KG1 (cell line): Measurements from ENCODE around the gene NCOR1.
"Not testable (repeated sequence)": the region's sequence is repeated elsewhere in the genome, so short reads cannot be mapped to it uniquely, and the experiment has no call there.

Source experiments
- DNase-seq: peaks from one replicate; lab custom pipeline; 2025; lab: John Stamatoyannopoulos, UW

NCOR1 gene

DNA sequence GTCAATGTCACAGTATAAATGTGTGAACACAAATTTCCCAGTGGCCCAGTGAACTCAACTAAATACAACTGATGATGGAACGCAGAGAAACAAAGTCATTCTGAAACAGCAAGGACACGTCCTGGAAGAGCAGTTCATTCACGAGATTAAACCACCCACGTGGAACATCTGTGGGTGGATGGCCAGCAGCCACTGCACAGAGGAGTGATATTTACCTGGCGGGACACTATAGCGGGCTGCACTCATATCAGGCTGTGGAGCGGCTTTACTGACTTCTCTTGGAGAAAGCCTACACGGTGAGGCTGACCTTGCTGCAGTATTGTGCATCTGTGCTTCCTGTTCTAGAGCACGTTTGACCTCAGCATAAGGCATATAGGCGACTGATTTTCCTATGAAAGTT is 128.4 kb downstream of the NCOR1 start:
- DNase-seq, result no peak

DNA sequence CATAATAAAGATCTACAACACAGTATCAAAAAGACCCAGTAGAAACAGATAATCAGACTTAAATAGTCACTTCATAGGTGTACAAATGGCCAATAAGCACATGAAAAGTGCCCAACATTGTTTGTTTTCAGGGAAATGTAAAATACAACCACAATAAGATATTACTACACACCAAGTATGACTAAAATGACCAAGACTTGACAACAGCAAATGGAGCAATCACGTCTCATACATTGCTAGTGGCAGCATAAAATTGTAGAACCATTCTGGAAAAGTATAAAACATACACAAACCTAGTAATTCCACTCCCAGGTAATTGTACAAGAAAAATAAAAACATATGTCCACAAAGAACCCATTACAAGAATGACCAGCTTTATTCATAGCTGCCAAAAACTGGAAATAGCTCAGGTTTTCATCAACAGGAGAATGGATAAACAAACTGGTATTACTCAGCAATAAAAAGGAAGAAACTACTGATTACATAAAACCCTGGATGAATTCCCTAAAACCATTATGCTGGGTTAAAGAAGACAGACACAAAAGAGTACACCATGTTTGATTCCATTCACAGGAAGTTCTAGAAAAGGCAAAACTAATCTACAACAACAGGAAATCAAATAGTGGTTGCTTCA is 130.2 kb downstream of the NCOR1 start:
- no peak for DNase-seq

DNA sequence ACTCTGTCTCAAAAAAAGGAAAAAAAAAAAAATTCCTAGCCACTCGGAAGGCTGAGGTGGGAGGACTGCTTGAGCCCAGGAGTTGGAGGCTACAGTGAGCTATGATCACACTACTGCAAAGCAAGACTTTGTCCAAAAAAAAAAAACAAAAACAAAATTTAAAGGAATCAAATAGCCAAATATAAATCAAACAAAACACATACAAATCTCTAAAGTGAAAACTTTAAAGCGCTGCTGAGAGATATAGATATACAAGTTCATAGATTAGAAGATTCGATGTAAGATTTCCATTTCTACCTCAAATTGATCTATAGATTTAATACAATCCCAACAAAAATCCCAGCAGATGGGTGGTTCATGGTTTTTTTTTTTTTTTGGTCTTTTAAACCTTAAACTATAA is 132.1 kb downstream of the NCOR1 start:
- no peak for DNase-seq

DNA sequence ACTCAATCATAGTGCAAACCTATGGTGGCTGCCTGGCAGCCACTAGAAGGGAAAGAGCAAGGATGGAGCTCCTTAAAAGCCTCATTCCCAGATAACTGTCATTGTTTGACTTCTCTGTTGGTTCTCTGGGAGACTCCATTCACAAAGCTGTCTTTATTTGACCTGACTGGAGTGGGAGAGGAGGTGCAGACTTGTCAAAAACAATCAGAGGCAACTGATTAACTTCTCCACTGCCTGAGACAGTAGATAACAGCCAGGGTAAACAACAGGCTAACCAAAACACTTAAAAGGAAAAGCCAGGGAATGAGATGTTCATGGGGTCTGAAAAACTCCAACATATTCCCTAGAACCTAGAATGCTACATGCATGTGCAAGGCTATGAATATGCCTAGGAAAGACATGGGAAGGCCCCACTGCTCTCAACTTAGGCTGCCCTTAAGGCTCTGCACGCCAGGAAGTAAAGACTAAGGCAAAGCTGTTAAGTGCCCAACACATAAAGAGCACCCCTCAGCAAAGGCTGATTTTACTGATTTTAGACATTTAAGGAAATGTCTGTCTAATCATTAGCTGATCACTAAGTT is 133.7 kb downstream of the NCOR1 start:
- DNase-seq, result no peak

DNA sequence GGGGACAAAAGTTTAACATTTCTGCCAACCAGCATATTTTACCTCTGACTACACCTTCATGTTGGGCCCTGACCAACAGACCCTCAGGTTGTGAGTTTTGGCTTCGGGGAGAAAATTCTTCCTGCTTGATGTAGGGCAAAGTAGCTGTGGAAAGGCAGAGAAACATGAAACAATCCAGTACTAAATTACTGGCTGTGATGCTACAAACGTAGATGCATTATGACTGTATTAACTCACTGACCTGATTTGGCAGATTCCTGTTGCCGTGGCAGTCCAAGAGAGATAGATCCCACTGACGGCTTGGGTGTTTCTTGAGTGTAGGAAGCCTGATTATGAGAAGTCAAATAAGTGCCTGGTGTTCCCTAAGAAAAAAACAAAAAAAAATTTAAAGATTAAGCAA is 135.0 kb downstream of the NCOR1 start:
- no peak for DNase-seq

DNA sequence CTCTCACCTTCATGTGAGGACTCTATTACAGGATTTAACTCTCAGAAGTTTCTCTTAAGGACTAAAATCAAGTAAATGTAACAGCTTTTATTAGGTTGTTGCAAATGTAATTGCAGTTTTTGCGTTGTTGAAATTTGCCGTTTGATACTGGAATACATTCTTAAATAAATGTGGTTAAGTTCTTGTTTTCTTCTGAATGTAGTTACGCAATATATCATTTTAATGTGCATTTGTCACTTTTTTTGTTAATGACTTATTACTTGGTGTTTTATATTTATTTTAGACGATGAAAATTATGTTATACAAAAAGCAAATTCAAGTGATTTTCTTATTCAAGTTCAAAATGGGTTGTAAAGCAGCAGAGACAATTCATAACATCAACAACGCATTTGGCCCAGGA is 139.4 kb downstream of the NCOR1 start:
- DNase-seq, result no peak

DNA sequence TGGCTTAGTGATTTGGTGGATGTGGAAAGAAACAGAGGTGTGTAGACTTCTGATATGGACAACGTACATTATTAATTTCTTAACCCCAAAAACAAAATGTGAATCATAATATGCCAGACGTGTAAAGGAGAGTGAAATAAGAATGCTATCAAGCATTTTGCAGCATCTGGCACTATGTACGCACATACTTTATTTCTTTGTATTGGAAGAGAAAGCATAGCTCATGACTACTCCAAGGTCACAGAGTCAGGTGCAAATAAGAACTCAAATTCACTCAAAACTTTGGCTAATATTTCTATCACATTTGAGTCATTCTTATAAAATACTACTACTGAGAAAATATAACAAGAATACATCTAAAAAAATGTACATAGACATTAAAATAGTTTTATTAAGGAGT is 140.9 kb downstream of the NCOR1 start:
- DNase-seq, result no peak

DNA sequence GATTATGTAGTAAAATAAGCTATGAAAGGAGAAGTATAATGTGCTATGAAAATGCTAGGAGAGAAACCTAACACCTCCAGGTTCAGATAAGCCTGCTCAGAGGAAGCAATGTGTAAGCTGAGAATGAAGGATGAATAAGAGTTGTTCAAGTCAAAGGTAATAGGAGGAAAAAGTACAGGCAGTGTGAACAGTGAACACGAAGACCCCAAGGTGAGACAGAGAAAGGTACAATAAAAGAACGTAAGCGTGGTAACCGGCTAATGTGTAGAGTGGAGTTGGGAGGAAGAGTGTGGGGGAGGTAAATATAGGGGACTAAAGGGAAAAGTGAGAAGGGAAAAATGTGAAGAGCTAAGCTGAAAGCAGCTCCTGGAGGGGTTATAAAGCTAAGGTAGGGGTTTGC is 141.5 kb downstream of the NCOR1 start:
- DNase-seq, result no peak

DNA sequence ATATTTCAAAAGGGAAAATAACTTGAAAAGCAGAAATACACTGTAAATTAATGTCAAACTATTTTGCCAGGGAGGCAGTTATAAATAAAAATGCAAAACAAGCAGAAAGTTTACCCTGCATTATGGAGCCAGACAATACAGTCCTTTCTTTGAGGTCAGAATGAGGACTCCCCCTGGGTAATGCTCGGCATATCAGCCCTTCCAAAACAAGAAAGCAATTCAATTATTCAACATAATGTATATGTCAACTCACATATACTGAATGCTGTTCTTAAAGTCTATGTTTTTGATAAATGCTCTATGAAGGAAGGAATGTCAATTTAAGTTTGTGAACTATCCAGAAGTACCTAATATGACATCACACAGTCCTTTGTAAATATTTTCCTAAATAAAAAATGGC is 143.3 kb downstream of the NCOR1 start:
- DNase-seq, result no peak

DNA sequence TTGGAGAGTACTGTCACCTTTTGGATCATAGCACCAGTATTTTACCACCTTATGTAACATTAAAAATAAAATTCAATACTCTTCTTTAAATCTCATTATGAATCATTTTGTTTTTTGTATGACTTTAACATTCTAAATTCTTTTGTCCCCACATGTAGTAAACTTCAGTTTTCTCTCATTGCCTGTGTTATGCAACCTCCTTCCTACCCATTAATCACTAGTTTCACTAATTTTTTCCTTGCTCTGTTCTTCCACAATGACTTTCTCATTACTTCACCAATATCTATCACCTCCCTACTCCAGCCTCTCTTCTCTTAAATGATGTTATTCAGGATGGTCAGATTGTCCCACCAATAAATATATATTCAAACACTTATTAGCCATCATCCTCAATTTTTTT is 147.0 kb downstream of the NCOR1 start:
- no peak for DNase-seq

DNA sequence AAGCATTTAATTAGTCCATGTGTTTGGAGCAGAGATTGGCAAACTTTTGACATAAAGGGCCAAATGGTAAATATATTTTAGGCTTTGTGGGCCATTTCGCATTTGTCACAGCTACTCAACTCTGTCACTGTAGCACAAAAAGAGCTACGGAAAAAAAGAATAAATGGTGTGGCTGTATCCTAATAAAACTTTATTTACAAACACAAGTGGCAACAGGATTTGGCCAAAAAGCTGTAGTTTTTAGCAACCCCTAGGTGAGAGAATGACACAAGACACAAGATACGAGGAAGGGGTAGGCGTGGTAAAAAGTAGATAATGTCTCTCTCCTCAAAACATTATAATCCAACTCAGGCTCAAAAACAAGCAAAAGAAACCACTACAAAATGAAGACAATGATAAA is 149.2 kb downstream of the NCOR1 start:
- no peak for DNase-seq

DNA sequence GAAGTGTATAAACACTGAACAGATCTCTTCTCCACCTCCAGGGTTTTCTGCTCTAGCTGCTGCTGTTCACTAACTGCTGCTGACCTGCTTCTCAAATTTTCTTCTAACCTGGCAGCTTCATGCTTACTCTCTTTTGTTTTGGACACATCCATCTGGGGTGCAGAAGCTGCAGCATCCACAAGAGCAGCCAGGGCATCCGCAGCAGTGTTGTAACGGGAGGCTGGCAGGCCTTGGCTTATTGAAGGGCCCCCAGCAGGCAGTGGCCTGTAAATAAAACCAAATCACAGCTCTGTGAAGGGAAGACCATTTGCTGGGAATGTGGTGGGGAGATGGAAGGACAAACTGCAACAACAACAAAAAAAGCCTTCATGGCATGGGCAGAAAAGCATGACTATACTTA is 153.7 kb downstream of the NCOR1 start:
- no peak for DNase-seq

DNA sequence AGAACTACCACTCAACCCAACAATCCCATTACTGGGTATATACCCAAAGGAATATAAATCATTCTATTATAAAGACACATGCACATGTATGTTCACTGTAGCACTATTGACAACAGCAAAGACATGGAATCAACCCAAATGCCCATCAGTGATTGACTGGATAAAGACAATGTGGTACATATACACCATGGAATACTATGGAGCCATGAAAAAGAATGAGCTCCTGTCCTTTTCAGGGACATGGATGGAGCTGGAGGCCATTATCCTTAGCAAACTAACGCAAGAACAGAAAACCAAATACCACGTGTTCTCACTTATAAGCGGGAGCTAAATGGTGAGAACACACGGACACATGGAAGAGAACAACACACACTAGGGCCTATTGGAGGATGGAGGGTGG is 160.2 kb downstream of the NCOR1 start:
- DNase-seq, result not testable (repeated sequence)

DNA sequence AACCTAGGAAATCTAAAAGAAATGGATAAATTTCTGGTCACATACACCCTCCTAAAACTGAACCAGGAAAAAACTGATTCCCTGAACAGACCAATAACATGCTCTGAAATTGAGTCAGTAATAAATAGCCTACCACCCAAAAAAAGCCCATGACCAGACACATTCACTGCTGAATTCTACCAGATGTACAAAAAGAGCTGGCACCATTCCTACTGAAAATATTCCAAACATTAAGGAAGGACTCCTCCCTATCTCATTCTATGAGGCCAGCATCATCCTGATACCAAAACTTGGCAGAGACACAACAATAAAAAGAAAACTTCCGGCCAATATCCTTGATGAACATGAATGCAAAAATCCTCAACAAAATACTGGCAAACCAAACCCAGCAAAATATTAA is 162.8 kb downstream of the NCOR1 start:
- no peak for DNase-seq

DNA sequence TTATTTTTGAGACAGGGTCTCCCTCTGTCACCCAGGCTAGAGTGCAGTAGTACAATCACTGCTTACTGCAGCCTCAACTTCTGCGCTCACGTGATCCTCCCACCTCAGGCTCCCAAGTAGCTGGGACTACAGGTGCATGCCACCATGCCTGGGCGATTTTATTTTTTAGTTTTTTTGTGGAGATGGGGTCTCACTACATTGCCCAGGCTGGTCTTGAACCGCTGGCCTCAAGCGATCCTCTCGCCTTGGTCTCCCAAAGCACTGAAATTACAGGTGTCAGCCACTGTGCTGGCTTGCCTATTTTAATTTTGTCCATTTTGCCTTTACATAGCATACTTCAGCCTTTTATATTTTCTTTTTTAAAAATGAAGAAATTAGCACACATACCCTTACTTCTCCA is 164.5 kb downstream of the NCOR1 start:
- no peak for DNase-seq

DNA sequence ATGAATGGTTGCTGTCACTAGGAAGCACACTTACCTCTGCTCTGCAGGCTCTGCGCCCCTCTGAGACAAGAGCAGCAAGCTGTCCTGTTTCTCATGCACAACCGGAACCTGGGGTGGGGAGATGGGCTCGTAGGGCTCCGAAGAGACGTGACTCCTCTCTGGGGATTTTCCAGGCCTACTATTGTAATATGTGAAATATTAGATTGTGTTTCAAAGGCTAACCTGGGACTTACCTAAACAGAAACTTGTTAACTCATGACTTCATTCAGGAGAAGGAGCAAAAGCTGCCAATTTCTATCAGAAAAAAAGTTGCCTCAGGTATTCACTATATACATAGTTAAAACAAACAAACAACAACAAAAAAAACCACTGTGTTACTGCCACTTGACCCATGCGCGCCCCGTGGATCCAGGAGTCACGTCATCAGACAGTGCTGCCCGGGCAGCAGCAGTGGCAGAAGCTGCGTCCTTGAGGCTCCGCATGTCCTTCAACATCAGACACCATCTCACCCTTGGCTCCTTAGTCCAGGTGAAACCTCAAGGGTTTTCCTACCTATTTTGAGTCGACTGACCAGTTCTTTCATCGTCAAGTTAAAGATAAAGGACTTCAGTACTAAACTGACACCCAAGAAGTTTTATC is 166.4 kb downstream of the NCOR1 start:
- no peak for DNase-seq

DNA sequence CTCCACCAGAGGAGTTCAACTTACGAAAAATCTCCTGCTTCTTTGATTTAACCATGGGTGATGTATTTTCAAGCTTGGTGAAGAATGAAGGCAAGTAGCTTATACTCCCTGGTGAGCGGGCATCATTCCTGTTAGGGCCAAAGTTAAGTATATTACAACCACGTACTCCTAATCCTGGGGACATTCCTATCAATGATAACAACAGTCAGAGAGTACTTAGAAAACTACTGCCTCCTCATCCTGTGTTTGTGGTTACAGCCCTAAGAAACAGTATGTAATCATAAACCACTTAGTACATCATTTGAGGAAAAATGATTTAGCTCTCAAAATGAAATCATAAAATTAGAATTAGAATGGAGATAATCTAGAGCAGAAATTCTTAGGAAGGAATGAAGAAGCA is 168.4 kb downstream of the NCOR1 start:
- no peak for DNase-seq

DNA sequence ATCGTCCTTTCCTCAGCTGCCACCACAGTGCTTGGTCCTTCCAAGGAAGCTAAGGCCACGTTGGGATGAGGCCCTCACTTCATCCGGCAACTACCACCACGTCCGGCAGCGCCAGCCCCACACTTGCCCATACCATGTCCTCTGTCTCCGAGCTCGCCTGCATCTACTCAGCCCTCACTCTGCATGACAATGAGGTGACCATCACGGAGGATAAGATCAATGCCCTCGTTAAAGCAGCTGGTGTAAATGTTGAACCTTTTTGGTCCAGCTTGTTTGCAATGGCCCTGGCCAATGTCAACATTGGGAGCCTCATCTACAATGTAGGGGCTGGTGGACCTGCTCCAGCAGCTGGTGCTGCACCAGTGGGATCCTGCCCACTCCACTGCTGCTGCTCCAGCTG is 170.8 kb downstream of the NCOR1 start:
- no peak for DNase-seq

DNA sequence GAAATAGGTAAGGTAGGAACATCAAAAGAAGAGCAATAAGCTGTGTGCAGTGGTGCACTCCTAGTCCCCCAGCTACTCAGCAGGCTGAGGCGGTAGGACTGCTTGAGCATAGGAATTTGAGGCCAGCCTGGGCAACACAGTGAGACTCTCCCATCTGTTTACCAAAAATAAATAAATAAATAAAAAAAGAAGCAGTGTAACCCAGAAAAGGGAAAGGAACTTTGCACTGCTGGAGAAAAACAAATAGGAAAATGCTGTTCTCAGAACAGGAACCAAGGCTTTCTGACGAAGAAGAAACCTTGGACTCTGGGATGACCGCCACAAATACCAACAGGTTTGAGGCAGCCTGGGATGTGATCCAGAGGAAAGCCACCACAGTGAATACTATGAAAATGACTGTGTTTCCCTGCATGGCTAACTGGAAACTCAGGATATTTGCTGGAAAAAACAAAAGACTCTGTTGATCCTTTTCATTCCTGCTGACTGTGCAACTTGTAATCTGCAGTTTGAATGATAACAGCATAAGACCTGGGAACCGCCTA is 174.6 kb downstream of the NCOR1 start:
- DNase-seq, result no peak

DNA sequence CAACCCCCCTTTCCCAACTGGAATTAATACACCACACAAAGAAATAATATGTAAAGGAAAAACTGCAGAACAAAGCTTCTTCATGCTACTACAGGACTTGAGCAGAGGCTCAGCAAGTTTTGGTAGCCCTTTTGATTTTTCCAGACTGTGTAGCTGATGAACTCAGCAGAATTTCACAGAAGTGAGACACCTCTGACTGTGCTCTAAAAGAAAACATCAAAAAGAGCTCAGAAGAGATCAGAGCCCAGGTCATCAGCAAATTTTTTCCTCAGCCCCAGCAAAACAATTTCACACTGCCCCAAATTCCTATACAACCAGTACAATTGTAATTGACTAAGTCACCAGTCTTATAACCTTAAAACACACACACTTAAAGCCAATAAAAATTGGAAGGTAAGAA is 177.7 kb downstream of the NCOR1 start:
- DNase-seq, result no peak

DNA sequence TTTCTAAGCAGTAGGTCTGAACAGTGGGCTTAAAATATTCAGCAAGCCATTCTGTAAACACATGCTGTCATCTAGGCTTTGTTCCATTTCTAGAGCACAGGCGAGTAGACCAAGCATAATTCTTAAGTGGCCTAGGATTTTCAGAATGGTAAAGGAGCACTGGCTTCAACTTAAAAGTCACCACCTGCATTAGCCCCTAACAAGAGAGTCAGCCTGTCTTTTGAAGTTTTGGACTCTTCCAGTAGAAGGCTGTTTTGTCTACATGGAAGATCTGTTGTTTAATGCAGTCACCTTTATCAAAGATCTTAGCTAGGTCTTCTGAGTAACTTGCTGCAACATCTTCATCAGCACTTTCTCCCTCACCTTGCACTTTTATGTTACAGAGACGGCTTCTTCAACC is 179.1 kb downstream of the NCOR1 start:
- no peak for DNase-seq

DNA sequence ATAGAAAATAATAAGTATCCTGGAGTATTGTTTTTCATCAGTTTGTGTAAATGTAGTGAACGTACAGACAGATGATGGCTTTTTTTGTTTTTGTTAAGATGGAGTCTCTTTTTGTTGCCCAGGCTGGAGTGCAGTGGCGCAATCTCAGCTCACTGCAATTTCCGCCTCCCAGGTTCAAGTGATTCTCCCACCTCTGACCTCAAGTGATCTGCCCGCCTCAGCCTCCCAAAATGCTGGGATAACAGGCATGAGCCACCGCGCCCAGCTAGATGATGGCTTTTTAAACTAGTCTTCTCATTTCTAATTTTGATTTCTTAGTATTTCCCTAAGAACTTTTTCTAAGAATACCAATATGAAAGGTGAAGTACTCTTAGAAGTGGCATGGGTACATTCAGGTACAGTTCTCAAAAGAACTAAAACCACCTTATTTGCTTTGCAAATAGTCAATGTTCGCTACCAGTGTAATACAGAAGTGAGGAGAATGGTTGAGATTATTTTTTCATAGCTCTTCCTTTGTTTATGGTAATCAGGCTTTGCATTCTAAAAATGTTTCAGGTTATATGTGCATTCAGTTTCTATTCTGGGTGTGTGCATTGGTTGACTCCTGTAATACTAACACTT is 181.5 kb downstream of the NCOR1 start:
- DNase-seq, result no peak
